Endothelial cell of umbilical vein (primary cell): ENCODE data around the gene SETD1A. TPM values are rescaled to one million over a fixed set of nuclear protein-coding genes. Genes with fewer than 3 reads are reported as not detected.
A peak's percentile ranks its signal among the peaks of the same experiment; 100 is the strongest.

Source experiments
- BruUV-seq: library from RNA; stranded (reverse); fragments of 400-500 nt; replicated peaks from 2 replicates; lab custom pipeline; 2021; lab: Mats Ljungman, UMichigan
- CTCF ChIA-PET: fragments of 300-600, 350-600 bp; sonication (Branson Sonifier 250); formaldehyde crosslinking; loops from one replicate; lab custom pipeline; 2021; ENCODE audit warnings: antibody characterized with exemption, inconsistent platforms; lab: Charles Lee
- POLR2A ChIA-PET: fragments of 300-600, 350-600 bp; sonication (Branson Sonifier 250); formaldehyde crosslinking; loops from one replicate; lab custom pipeline; 2021; ENCODE audit warnings: antibody characterized with exemption, inconsistent platforms; lab: Charles Lee
- DNase-seq: peaks from one replicate; pipeline ENCODE4 v3.0.0-alpha.2; 2011; ENCODE audit warnings: low read depth, low spot score
- FAIRE-seq: peaks from 2 replicates; lab custom pipeline; 2011; peaks lifted over from hg19 to GRCh38; lab: Jason Lieb, UNC
- H2AFZ ChIP-seq: 2 replicates; pipeline ENCODE4 v1.6.0; 2012; ENCODE audit warnings: low read depth, low read length, control low read depth, inconsistent platforms
- H3K27ac ChIP-seq: 2 replicates; pipeline ENCODE4 v1.5.1; 2011; ENCODE audit warnings: low read depth, mild to moderate bottlenecking, control low read depth, low read length, moderate library complexity; ENCODE audit not compliant: insufficient read depth
- H3K27me3 ChIP-seq, 2 experiments: 2 replicates each; pipeline versions ENCODE4 v1.6.0 to v1.6.1; 2011; ENCODE audit warnings: low read length in 2 of 2, mixed read lengths in 1 of 2; ENCODE audit not compliant: control insufficient read depth in 2 of 2, insufficient read depth in 2 of 2
- H3K36me3 ChIP-seq, 2 experiments: 2 replicates in 1 of 2; 3 replicates in 1 of 2; pipeline ENCODE4 v1.5.1; 2011; ENCODE audit warnings: low read length in 2 of 2, mild to moderate bottlenecking in 1 of 2, moderate library complexity in 1 of 2; ENCODE audit not compliant: control insufficient read depth in 2 of 2, insufficient read depth in 2 of 2; ENCODE audit errors: extremely low read depth in 1 of 2
- H3K4me1 ChIP-seq: 3 replicates; pipeline ENCODE4 v1.5.1; 2011; ENCODE audit warnings: mild to moderate bottlenecking, low read length; ENCODE audit not compliant: control insufficient read depth, insufficient read depth; ENCODE audit errors: extremely low read depth
- H3K4me2 ChIP-seq: 2 replicates; pipeline ENCODE4 v1.6.1; 2011; ENCODE audit warnings: low read length, control low read depth, mixed read lengths; ENCODE audit not compliant: insufficient read depth
- H3K4me3 ChIP-seq, 3 experiments: fragments of 200-600 bp in 1 of 3; sonication (generic), shearing (Covaris generic) in 1 of 3; replicated peaks in 1 of 3; 2 replicates each; pipeline ENCODE4 v1.5.1; 2011 to 2016; ENCODE audit warnings: control low read depth in 3 of 3, low read length in 3 of 3, mild to moderate bottlenecking in 2 of 3, inconsistent platforms in 1 of 3, low read depth in 1 of 3, moderate library complexity in 1 of 3; ENCODE audit not compliant: insufficient read depth in 1 of 3
- H3K79me2 ChIP-seq: 2 replicates; pipeline ENCODE4 v1.6.0; 2012; ENCODE audit warnings: low read length, inconsistent platforms; ENCODE audit not compliant: control insufficient read depth, insufficient read depth
- H3K9ac ChIP-seq: replicated peaks from 2 replicates; pipeline ENCODE3; 2011; ENCODE audit warnings: low read length, control low read depth; ENCODE audit not compliant: insufficient read depth; ENCODE audit errors: extremely low read depth
- H3K9me1 ChIP-seq: replicated peaks from 3 replicates; pipeline ENCODE4 v1.6.0; 2011; ENCODE audit warnings: mild to moderate bottlenecking, low read length; ENCODE audit not compliant: control insufficient read depth, insufficient read depth; ENCODE audit errors: extremely low read depth
- H3K9me3 ChIP-seq: replicated peaks from 2 replicates; pipeline ENCODE4 v1.5.1; 2012; ENCODE audit warnings: low read length, inconsistent platforms; ENCODE audit not compliant: control insufficient read depth, insufficient read depth
- H4K20me1 ChIP-seq: replicated peaks from 2 replicates; pipeline ENCODE3; 2011; ENCODE audit warnings: mild to moderate bottlenecking, low read length; ENCODE audit not compliant: control insufficient read depth, insufficient read depth; ENCODE audit errors: extremely low read depth
- CTCF ChIP-seq, 2 donors: IDR thresholded peaks; 1 replicate in 1 of 2; 2 replicates in 1 of 2; pipeline ENCODE4 v1.5.1; 2011; ENCODE audit warnings: low read length in 2 of 2, mild to moderate bottlenecking in 2 of 2, moderate library complexity in 2 of 2, control low read depth in 1 of 2, inconsistent platforms in 1 of 2, low read depth in 1 of 2; ENCODE audit not compliant: insufficient read depth in 1 of 2; ENCODE audit errors: extremely low read depth in 1 of 2
- FOS ChIP-seq: IDR thresholded peaks from 2 replicates; pipeline ENCODE4 v1.6.1; 2011; ENCODE audit warnings: mild to moderate bottlenecking, low read length, moderate library complexity, borderline replicate concordance; ENCODE audit not compliant: insufficient read depth
- JUN ChIP-seq: IDR thresholded peaks from 2 replicates; pipeline ENCODE4 v1.6.1; 2011; ENCODE audit warnings: borderline replicate concordance, low read depth; ENCODE audit not compliant: insufficient read length, insufficient read depth
- MAX ChIP-seq: IDR thresholded peaks from 2 replicates; pipeline ENCODE4 v1.6.1; 2011; ENCODE audit not compliant: insufficient read depth, insufficient read length
- MYC ChIP-seq: IDR thresholded peaks from one replicate; pipeline ENCODE4 v1.6.1; 2011; ENCODE audit warnings: mild to moderate bottlenecking, low read depth, low read length
- dilution Hi-C: fragments of 300-500 bp; cut with MboI; formaldehyde crosslinking; loops from one replicate; pipeline ENCODE4 v1.15.0; 2019; ENCODE audit warnings: low sequenced_read_pairs; ENCODE audit not compliant: extremely low pct_ligation_motif_present
- intact Hi-C: fragments of 100-400 bp; cut with micrococcal nuclease; formaldehyde crosslinking; loops from one replicate; pipeline ENCODE4 v1.10.0; 2022
- polyA plus RNA-seq, 4 experiments: library from polyadenylated mRNA; depleted of rRNA in 3 of 4; stranded (reverse) in 3 of 4; unstranded in 1 of 4; fragments of >200 nt; gene quantifications; 2 replicates each; pipeline versions ENCODE4 v1.2.1 to v1.2.3, GENCODE V29; 2011 to 2012; ENCODE audit warnings: missing spikeins in 1 of 4
- total RNA-seq: library from RNA; stranded (reverse); gene quantifications from 2 replicates; pipeline ENCODE4 v1.2.3, GENCODE V29; 2021

SETD1A gene
- total and polyA plus RNA-seq, 2 donors (not counting 3 experiments of a cell fraction or from before 2014, with no cell fraction given), result 3.5 to 21.3 TPM

- FAIRE-seq, result no peak
- peaks cover 14% of the 10 kb centered on the region for H3K79me2 ChIP-seq
- H3K27me3 ChIP-seq, result no peaks in the 10 kb centered on the region
- no peak for TF ChIP-seq JUN
- no peak for TF ChIP-seq MAX
- peak in 1 of 2 donors; percentile 46 for TF ChIP-seq CTCF (IDR thresholded peaks at IDR 0.05; ENCODE audit: extremely low read depth in 1 of 2, insufficient read depth in 1 of 2, low read depth in 1 of 2, low read length in 2 of 2)
- no peak for TF ChIP-seq MYC
- TF ChIP-seq FOS, result peak; percentile 48
- peak; percentile 89 for DNase-seq
- TSS peak; percentile 73 for BruUV-seq
- H3K36me3 ChIP-seq, result peaks cover 16 to 18% of the 10 kb centered on the region in 2 experiments
- H3K27ac ChIP-seq, result peak overlapping the region; percentile 100
- no peaks in the 10 kb centered on the region for H3K9me3 ChIP-seq
- intact Hi-C loops (loop anchor here (1.0 kb wide), 4 partner anchors 8 to 137 kb away; partner anchors contain the start of genes FBXL19, ORAI3, STX4 and VKORC1), dilution Hi-C loops (no loop called here)
- H2AFZ ChIP-seq, result peak overlapping the region; percentile 69
- no peaks in the 10 kb centered on the region for H4K20me1 ChIP-seq
- H3K4me2 ChIP-seq, result peak overlapping the region; percentile 75
- peaks cover 12% of the 10 kb centered on the region for H3K4me1 ChIP-seq
- POLR2A ChIA-PET, result no interaction called here
- CTCF ChIA-PET, result interaction anchor here (0.7 to 1.0 kb wide), 2 partner anchors 28 to 912 kb away, joined by 3 to 4 read pairs; partner anchors contain the start of gene HSD3B7
- peak overlapping the region; percentile 97 for H3K9ac ChIP-seq
- peak overlapping the region; percentile 60 to 71 (median 67) for H3K4me3 ChIP-seq
- no peaks in the 10 kb centered on the region for H3K9me1 ChIP-seq
These were observed 726 bp upstream of the SETD1A start for GRCh38 chr16:30956601-30957455.
